Endothelial cell of umbilical vein (primary cell): ENCODE results near the gene GPNMB. TPM values are rescaled to one million over a fixed set of nuclear protein-coding genes. Genes with fewer than 3 reads are reported as not detected.

Experiments
- BruUV-seq: library from RNA; stranded (reverse); fragments of 400-500 nt; replicated peaks from 2 replicates; lab custom pipeline; 2021; lab: Mats Ljungman, UMichigan
- CTCF ChIA-PET: fragments of 300-600, 350-600 bp; sonication (Branson Sonifier 250); formaldehyde crosslinking; loops from one replicate; lab custom pipeline; 2021; ENCODE audit warnings: antibody characterized with exemption, inconsistent platforms; lab: Charles Lee
- POLR2A ChIA-PET: fragments of 300-600, 350-600 bp; sonication (Branson Sonifier 250); formaldehyde crosslinking; loops from one replicate; lab custom pipeline; 2021; ENCODE audit warnings: antibody characterized with exemption, inconsistent platforms; lab: Charles Lee
- DNase-seq: peaks from one replicate; pipeline ENCODE4 v3.0.0-alpha.2; 2011; ENCODE audit warnings: low read depth, low spot score
- FAIRE-seq: peaks from 2 replicates; lab custom pipeline; 2011; peaks lifted over from hg19 to GRCh38; lab: Jason Lieb, UNC
- H2AFZ ChIP-seq: 2 replicates; pipeline ENCODE4 v1.6.0; 2012; ENCODE audit warnings: low read depth, low read length, control low read depth, inconsistent platforms
- H3K27ac ChIP-seq: 2 replicates; pipeline ENCODE4 v1.5.1; 2011; ENCODE audit warnings: low read depth, mild to moderate bottlenecking, control low read depth, low read length, moderate library complexity; ENCODE audit not compliant: insufficient read depth
- H3K27me3 ChIP-seq, 2 experiments: 2 replicates each; pipeline versions ENCODE4 v1.6.0 to v1.6.1; 2011; ENCODE audit warnings: low read length in 2 of 2, mixed read lengths in 1 of 2; ENCODE audit not compliant: control insufficient read depth in 2 of 2, insufficient read depth in 2 of 2
- H3K36me3 ChIP-seq, 2 experiments: 2 replicates in 1 of 2; 3 replicates in 1 of 2; pipeline ENCODE4 v1.5.1; 2011; ENCODE audit warnings: low read length in 2 of 2, mild to moderate bottlenecking in 1 of 2, moderate library complexity in 1 of 2; ENCODE audit not compliant: control insufficient read depth in 2 of 2, insufficient read depth in 2 of 2; ENCODE audit errors: extremely low read depth in 1 of 2
- H3K4me1 ChIP-seq: 3 replicates; pipeline ENCODE4 v1.5.1; 2011; ENCODE audit warnings: mild to moderate bottlenecking, low read length; ENCODE audit not compliant: control insufficient read depth, insufficient read depth; ENCODE audit errors: extremely low read depth
- H3K4me2 ChIP-seq: 2 replicates; pipeline ENCODE4 v1.6.1; 2011; ENCODE audit warnings: low read length, control low read depth, mixed read lengths; ENCODE audit not compliant: insufficient read depth
- H3K4me3 ChIP-seq, 3 experiments: fragments of 200-600 bp in 1 of 3; sonication (generic), shearing (Covaris generic) in 1 of 3; replicated peaks in 1 of 3; 2 replicates each; pipeline ENCODE4 v1.5.1; 2011 to 2016; ENCODE audit warnings: control low read depth in 3 of 3, low read length in 3 of 3, mild to moderate bottlenecking in 2 of 3, inconsistent platforms in 1 of 3, low read depth in 1 of 3, moderate library complexity in 1 of 3; ENCODE audit not compliant: insufficient read depth in 1 of 3
- H3K79me2 ChIP-seq: 2 replicates; pipeline ENCODE4 v1.6.0; 2012; ENCODE audit warnings: low read length, inconsistent platforms; ENCODE audit not compliant: control insufficient read depth, insufficient read depth
- H3K9ac ChIP-seq: replicated peaks from 2 replicates; pipeline ENCODE3; 2011; ENCODE audit warnings: low read length, control low read depth; ENCODE audit not compliant: insufficient read depth; ENCODE audit errors: extremely low read depth
- H3K9me1 ChIP-seq: replicated peaks from 3 replicates; pipeline ENCODE4 v1.6.0; 2011; ENCODE audit warnings: mild to moderate bottlenecking, low read length; ENCODE audit not compliant: control insufficient read depth, insufficient read depth; ENCODE audit errors: extremely low read depth
- H3K9me3 ChIP-seq: replicated peaks from 2 replicates; pipeline ENCODE4 v1.5.1; 2012; ENCODE audit warnings: low read length, inconsistent platforms; ENCODE audit not compliant: control insufficient read depth, insufficient read depth
- H4K20me1 ChIP-seq: replicated peaks from 2 replicates; pipeline ENCODE3; 2011; ENCODE audit warnings: mild to moderate bottlenecking, low read length; ENCODE audit not compliant: control insufficient read depth, insufficient read depth; ENCODE audit errors: extremely low read depth
- EZH2 ChIP-seq: IDR thresholded peaks from 2 replicates; pipeline ENCODE4 v1.6.1; 2012; ENCODE audit warnings: borderline replicate concordance, low read depth, mild to moderate bottlenecking, moderate library complexity, low read length, inconsistent platforms; ENCODE audit not compliant: severe bottlenecking
- dilution Hi-C: fragments of 300-500 bp; cut with MboI; formaldehyde crosslinking; loops from one replicate; pipeline ENCODE4 v1.15.0; 2019; ENCODE audit warnings: low sequenced_read_pairs; ENCODE audit not compliant: extremely low pct_ligation_motif_present
- intact Hi-C: fragments of 100-400 bp; cut with micrococcal nuclease; formaldehyde crosslinking; loops from one replicate; pipeline ENCODE4 v1.10.0; 2022
- polyA plus RNA-seq, 4 experiments: library from polyadenylated mRNA; depleted of rRNA in 3 of 4; stranded (reverse) in 3 of 4; unstranded in 1 of 4; fragments of >200 nt; gene quantifications; 2 replicates each; pipeline versions ENCODE4 v1.2.1 to v1.2.3, GENCODE V29; 2011 to 2012; ENCODE audit warnings: missing spikeins in 1 of 4
- total RNA-seq: library from RNA; stranded (reverse); gene quantifications from 2 replicates; pipeline ENCODE4 v1.2.3, GENCODE V29; 2021
- TF ChIP-seq, protein P1 (sequence below), 2 donors: IDR thresholded peaks; 1 replicate in 1 of 2; 2 replicates in 1 of 2; pipeline ENCODE4 v1.5.1; 2011; ENCODE audit warnings: low read length in 2 of 2, mild to moderate bottlenecking in 2 of 2, moderate library complexity in 2 of 2, control low read depth in 1 of 2, inconsistent platforms in 1 of 2, low read depth in 1 of 2; ENCODE audit not compliant: insufficient read depth in 1 of 2; ENCODE audit errors: extremely low read depth in 1 of 2

Gene GPNMB
- total and polyA plus RNA-seq, 2 donors (not counting 3 experiments of a cell fraction or from before 2014, with no cell fraction given), result 0.29 to 0.33 TPM

DNA sequence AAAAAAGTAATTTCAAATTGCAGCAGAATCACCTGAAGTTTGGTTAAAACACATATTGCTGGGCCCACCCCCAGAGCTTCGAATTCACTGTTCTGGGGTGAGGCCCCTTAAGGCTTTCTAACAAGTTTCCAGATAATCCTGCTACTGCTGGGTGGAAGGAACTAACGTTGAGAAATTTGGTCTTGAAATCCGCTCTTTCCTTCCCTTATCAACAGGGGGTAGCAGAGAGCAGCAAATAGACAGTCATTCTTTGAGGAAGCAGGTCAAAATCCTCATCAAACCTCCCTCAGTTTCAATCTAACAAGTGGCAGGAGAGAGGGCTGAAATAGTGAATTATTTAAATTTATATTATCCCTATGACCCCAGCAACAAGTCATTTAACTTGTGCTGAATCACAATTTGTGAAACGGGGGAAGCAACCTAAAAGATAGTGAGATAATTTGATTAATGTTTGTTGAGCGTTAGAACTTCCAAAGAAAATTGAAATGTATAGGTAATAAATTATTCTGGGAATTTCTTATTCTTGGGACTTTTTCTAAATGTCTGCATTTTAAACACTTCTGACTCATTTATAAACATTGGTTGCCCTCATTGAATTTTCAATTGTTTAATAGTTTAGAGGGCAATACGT lies 30.9 kb downstream of the GPNMB start:
- dilution Hi-C loops, result loop anchor here (25.0 kb wide), 1 partner anchor 235 kb away; no protein-coding TSS in a partner anchor
- ChIA-PET CTCF (interaction anchor here (0.9 to 2.1 kb wide), 4 partner anchors 185 to 191 kb away, joined by 3 to 18 read pairs (median 10); no protein-coding TSS in a partner anchor), POLR2A (interaction anchor here (0.7 kb wide), 1 partner anchor 37 kb away, joined by 6 read pairs; no protein-coding TSS in a partner anchor)
- no peaks in the 10 kb centered on the region for H3K79me2 ChIP-seq
- no TSS peak for BruUV-seq
- peaks cover 9% of the 10 kb centered on the region for H3K4me1 ChIP-seq
- H3K9ac ChIP-seq, result no peak overlapping the region
- H3K27ac ChIP-seq, result no peak overlapping the region
- intact Hi-C loops, result loop anchor here (1.0 to 2.0 kb wide), 3 partner anchors 79 to 270 kb away; no protein-coding TSS in a partner anchor
- H3K9me1 ChIP-seq, result no peaks in the 10 kb centered on the region
- DNase-seq, result peak; percentile 78
- H3K9me3 ChIP-seq, result no peaks in the 10 kb centered on the region
- no peak overlapping the region for H3K4me2 ChIP-seq
- H3K4me3 ChIP-seq, result no peak overlapping the region
- peak; percentile 90 for FAIRE-seq
- no peaks in the 10 kb centered on the region for H4K20me1 ChIP-seq
- TF ChIP-seq, protein P1, sequence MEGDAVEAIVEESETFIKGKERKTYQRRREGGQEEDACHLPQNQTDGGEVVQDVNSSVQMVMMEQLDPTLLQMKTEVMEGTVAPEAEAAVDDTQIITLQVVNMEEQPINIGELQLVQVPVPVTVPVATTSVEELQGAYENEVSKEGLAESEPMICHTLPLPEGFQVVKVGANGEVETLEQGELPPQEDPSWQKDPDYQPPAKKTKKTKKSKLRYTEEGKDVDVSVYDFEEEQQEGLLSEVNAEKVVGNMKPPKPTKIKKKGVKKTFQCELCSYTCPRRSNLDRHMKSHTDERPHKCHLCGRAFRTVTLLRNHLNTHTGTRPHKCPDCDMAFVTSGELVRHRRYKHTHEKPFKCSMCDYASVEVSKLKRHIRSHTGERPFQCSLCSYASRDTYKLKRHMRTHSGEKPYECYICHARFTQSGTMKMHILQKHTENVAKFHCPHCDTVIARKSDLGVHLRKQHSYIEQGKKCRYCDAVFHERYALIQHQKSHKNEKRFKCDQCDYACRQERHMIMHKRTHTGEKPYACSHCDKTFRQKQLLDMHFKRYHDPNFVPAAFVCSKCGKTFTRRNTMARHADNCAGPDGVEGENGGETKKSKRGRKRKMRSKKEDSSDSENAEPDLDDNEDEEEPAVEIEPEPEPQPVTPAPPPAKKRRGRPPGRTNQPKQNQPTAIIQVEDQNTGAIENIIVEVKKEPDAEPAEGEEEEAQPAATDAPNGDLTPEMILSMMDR (IDR thresholded peaks at IDR 0.05; ENCODE audit: extremely low read depth in 1 of 2, insufficient read depth in 1 of 2, low read depth in 1 of 2, low read length in 2 of 2), result peak; percentile 70 to 75
- no peak for TF ChIP-seq EZH2
- H3K27me3 ChIP-seq, result no peaks in the 10 kb centered on the region
- H3K36me3 ChIP-seq, result no peaks in the 10 kb centered on the region
- H2AFZ ChIP-seq, result no peak overlapping the region
